GOT3 (cell line): Measurements from ENCODE around the gene SOD2.
"Not testable (repeated sequence)": the region's sequence is repeated elsewhere in the genome, so short reads cannot be mapped to it uniquely, and the experiment has no call there.

Experiments
- DNase-seq: peaks from one replicate; lab custom pipeline; 2025; ENCODE audit warnings: mixed read lengths; lab: John Stamatoyannopoulos, UW

Gene SOD2

GRCh38 chr6:159682810-159683209 lies 10.2 kb downstream of the SOD2 start:
- DNase-seq = no peak

GRCh38 chr6:159682295-159682694 lies 10.7 kb downstream of the SOD2 start:
- no peak for DNase-seq

- no peak for DNase-seq
Measured at GRCh38 chr6:159681191-159681880, 11.7 kb downstream of the SOD2 start.

GRCh38 chr6:159680104-159680503 lies 12.9 kb downstream of the SOD2 start:
- no peak for DNase-seq

GRCh38 chr6:159679091-159680077 lies 13.7 kb downstream of the SOD2 start:
- DNase-seq = no peak

- DNase-seq = no peak
Measured at GRCh38 chr6:159678574-159678973, 14.5 kb downstream of the SOD2 start.

- no peak for DNase-seq
Measured at GRCh38 chr6:159677506-159678165, 15.4 kb downstream of the SOD2 start.

GRCh38 chr6:159676890-159677505 lies 16.0 kb downstream of the SOD2 start:
- no peak for DNase-seq

- DNase-seq = not testable (repeated sequence)
Measured at GRCh38 chr6:159676236-159676635, 16.8 kb downstream of the SOD2 start.

- no peak for DNase-seq
Measured at GRCh38 chr6:159665868-159666635, 27.0 kb downstream of the SOD2 start.

- not testable (repeated sequence) for DNase-seq
Measured at GRCh38 chr6:159663368-159663889, 29.6 kb downstream of the SOD2 start.

GRCh38 chr6:159661977-159662376 lies 31.1 kb downstream of the SOD2 start:
- DNase-seq = not testable (repeated sequence)

GRCh38 chr6:159655409-159655988 lies 37.5 kb downstream of the SOD2 start:
- DNase-seq = no peak

- DNase-seq = no peak
Measured at GRCh38 chr6:159654483-159655098, 38.5 kb downstream of the SOD2 start.

- no peak for DNase-seq
Measured at GRCh38 chr6:159650314-159650713, 42.7 kb downstream of the SOD2 start.

- no peak for DNase-seq
Measured at GRCh38 chr6:159649441-159649840, 43.6 kb downstream of the SOD2 start.

GRCh38 chr6:159646733-159647132 lies 46.3 kb downstream of the SOD2 start:
- no peak for DNase-seq

- no peak for DNase-seq
Measured at GRCh38 chr6:159646116-159646515, 46.9 kb downstream of the SOD2 start.

GRCh38 chr6:159645640-159646039 lies 47.4 kb downstream of the SOD2 start:
- DNase-seq = no peak
